T-cell (primary cell): ENCODE results near the gene GTPBP2. TPM values are rescaled to one million over a fixed set of nuclear protein-coding genes. Genes with fewer than 3 reads are reported as not detected.
A peak's percentile ranks its signal among the peaks of the same experiment; 100 is the strongest.
"Not testable (repeated sequence)": the region's sequence is repeated elsewhere in the genome, so short reads cannot be mapped to it uniquely, and the experiment has no call there.

Source experiments
- ATAC-seq, 4 experiments: fragments of 200-7000 bp in 3 of 4; fragments of 150-1000 bp in 1 of 4; cut with Tn5 transposase; replicated peaks in 1 of 4; 1 replicate in 3 of 4; 2 replicates in 1 of 4; pipeline ENCODE4 v1.10.0; 2021; ENCODE audit warnings: moderate library complexity in 3 of 4, mild to moderate bottlenecking in 2 of 4, moderate number of reproducible peaks in 1 of 4
- CTCF ChIA-PET, 2 donors: fragments of 300-600 bp; sonication (Branson Sonifier 250); formaldehyde crosslinking; loops; one replicate each; lab custom pipeline; 2022; ENCODE audit warnings: antibody characterized with exemption in 2 of 2; lab: Charles Lee
- POLR2A ChIA-PET, 2 donors: fragments of 300-600 bp; sonication (Branson Sonifier 250); formaldehyde crosslinking; loops; one replicate each; lab custom pipeline; 2022; ENCODE audit warnings: antibody characterized with exemption in 2 of 2; lab: Charles Lee
- DNase-seq, 35 experiments: peaks; one replicate each; pipeline versions ENCODE4 v3.0.0 to v3.0.0-alpha.2; 2013 to 2023
- H3K27ac ChIP-seq: one replicate; pipeline ENCODE4 v1.5.1; 2013; ENCODE audit warnings: low read length
- H3K27me3 ChIP-seq, 2 experiments: replicated peaks in 1 of 2; 1 replicate in 1 of 2; 2 replicates in 1 of 2; pipeline versions ENCODE4 v1.6.1 to v1.7.0; 2013; ENCODE audit warnings: low read length in 1 of 2, mixed read lengths in 1 of 2; ENCODE audit not compliant: control insufficient read depth in 2 of 2, insufficient read depth in 2 of 2; ENCODE audit errors: extremely low read depth in 1 of 2
- H3K36me3 ChIP-seq, 2 donors: 1 replicate in 1 of 2; 2 replicates in 1 of 2; pipeline versions ENCODE4 v1.6.1 to v1.7.0; 2013; ENCODE audit warnings: low read length in 1 of 2; ENCODE audit not compliant: control insufficient read depth in 2 of 2, insufficient read depth in 1 of 2; ENCODE audit errors: extremely low read depth in 1 of 2
- H3K4me1 ChIP-seq, 2 experiments: 1 replicate in 1 of 2; 2 replicates in 1 of 2; pipeline versions ENCODE4 v1.6.1 to v1.7.0; 2013; ENCODE audit warnings: low read length in 2 of 2, mixed read lengths in 1 of 2; ENCODE audit not compliant: insufficient read depth in 2 of 2, control insufficient read depth in 1 of 2; ENCODE audit errors: extremely low read depth in 1 of 2
- H3K4me3 ChIP-seq, 2 donors: 1 replicate in 1 of 2; 2 replicates in 1 of 2; pipeline versions ENCODE4 v1.5.1 to v1.7.0; 2013; ENCODE audit warnings: mild to moderate bottlenecking in 2 of 2, low read length in 1 of 2, moderate library complexity in 1 of 2; ENCODE audit not compliant: control insufficient read depth in 1 of 2; ENCODE audit errors: extremely low read depth in 1 of 2
- H3K9me3 ChIP-seq: 2 replicates; pipeline ENCODE4 v1.7.0; 2013
- H3K27ac Mint-ChIP-seq, 2 donors: one replicate each; pipeline ENCODE4 v1.8.0; 2020 to 2021; ENCODE audit warnings: mild to moderate bottlenecking in 2 of 2, mixed read lengths in 2 of 2
- H3K27me3 Mint-ChIP-seq, 2 donors: one replicate each; pipeline ENCODE4 v1.8.0; 2021 to 2022; ENCODE audit warnings: mixed read lengths in 2 of 2
- H3K36me3 Mint-ChIP-seq: one replicate; pipeline ENCODE4 v1.8.0; 2021; ENCODE audit warnings: mixed read lengths
- H3K4me1 Mint-ChIP-seq, 3 donors: one replicate each; pipeline ENCODE4 v1.8.0; 2020 to 2022; ENCODE audit warnings: mixed read lengths in 3 of 3, mild to moderate bottlenecking in 1 of 3
- H3K4me3 Mint-ChIP-seq, 3 donors: one replicate each; pipeline ENCODE4 v1.8.0; 2020 to 2022; ENCODE audit warnings: mild to moderate bottlenecking in 3 of 3, mixed read lengths in 3 of 3, moderate library complexity in 3 of 3
- H3K9me3 Mint-ChIP-seq, 3 donors: one replicate each; pipeline ENCODE4 v1.8.0; 2020 to 2022; ENCODE audit warnings: mixed read lengths in 3 of 3
- WGBS: methylation state at CpG from one replicate; pipeline ENCODE4 v1.1.5; 2013; ENCODE audit warnings: missing lambda C conversion rate; ENCODE audit not compliant: insufficient coverage; 5-methylcytosine and 5-hydroxymethylcytosine counted together
- total RNA-seq, 35 experiments: library from RNA in 6 of 35; stranded (reverse) in 6 of 35; fragments of 120-200 nt in 1 of 35; gene quantifications; one replicate each; pipeline versions ENCODE4 v1.2.1 to v1.2.4 and lab custom pipeline; 2013 to 2026

GTPBP2 gene
- total RNA-seq, 5 donors from 2014 or later (not counting 1 experiment from before 2014, with no cell fraction given) = 58.4 to 87.0 (median 75.2) TPM

GRCh38 chr6:43589564-43589963 is 39.5 kb downstream of the GTPBP2 start:
- Histone ChIP-seq H3K36me3 (peaks cover 15 to 42% of the 10 kb centered on the region in 2 donors), H3K4me1 (peaks cover 6 to 13% of the 10 kb centered on the region in 2 experiments)
- H3K9me3 ChIP-seq, ATAC-seq, H3K4me3 Mint-ChIP-seq, H3K27me3 ChIP-seq, H3K4me3 ChIP-seq, H3K27ac ChIP-seq, H3K27me3 Mint-ChIP-seq, CTCF ChIA-PET, POLR2A ChIA-PET, H3K9me3 Mint-ChIP-seq, DNase-seq, H3K27ac Mint-ChIP-seq: not testable (repeated sequence)
- no CpG with 5 or more reads among the region's 1 CpG for WGBS
- Mint-ChIP-seq H3K36me3 (peaks cover 41% of the 10 kb centered on the region), H3K4me1 (peaks cover 10 to 16% (median 12%) of the 10 kb centered on the region in 3 donors)

- Mint-ChIP-seq H3K9me3 (no peaks in the 10 kb centered on the region), H3K4me3 (no peak overlapping the region), H3K36me3 (peaks cover 53% of the 10 kb centered on the region), H3K27ac (peak overlapping the region in 1 of 2 donors; percentile 65), H3K27me3 (no peaks in the 10 kb centered on the region), H3K4me1 (peaks cover 23 to 30% (median 24%) of the 10 kb centered on the region in 3 donors)
- DNase-seq = no peak
- H3K9me3 ChIP-seq = no peaks in the 10 kb centered on the region
- H3K27ac ChIP-seq = no peak overlapping the region
- H3K27me3 ChIP-seq = no peaks in the 10 kb centered on the region
- CTCF ChIA-PET = interaction anchor here in 1 of 2 donors (0.6 kb wide), 1 partner anchor 859 kb away, joined by 3 read pairs; no protein-coding TSS in a partner anchor
- H3K4me1 ChIP-seq = peaks cover 10 to 19% of the 10 kb centered on the region in 2 experiments
- ATAC-seq = no peak
- no peak overlapping the region for H3K4me3 ChIP-seq
- POLR2A ChIA-PET = no interaction called here
- peaks cover 15 to 48% of the 10 kb centered on the region in 2 donors for H3K36me3 ChIP-seq
- WGBS = 97% methylated on average over 4 of the region's 5 CpGs
These were observed 40.9 kb downstream of the GTPBP2 start for GRCh38 chr6:43588194-43588593.

- ATAC-seq (peak; percentile 61 to 94 (median 86)), DNase-seq (peak in 11 of 35 experiments; percentile 4 to 20 (median 11))
- 0% methylated on average over 1 of the region's 7 CpGs for WGBS
- Mint-ChIP-seq H3K4me3 (peak overlapping the region in 2 of 3 donors; percentile 11 to 53), H3K4me1 (peaks cover 24 to 34% (median 27%) of the 10 kb centered on the region in 3 donors), H3K36me3 (peaks cover 49% of the 10 kb centered on the region), H3K9me3 (no peaks in the 10 kb centered on the region), H3K27me3 (no peaks in the 10 kb centered on the region), H3K27ac (peak overlapping the region; percentile 94)
- no peak overlapping the region for H3K4me3 ChIP-seq
- POLR2A ChIA-PET = no interaction called here
- H3K9me3 ChIP-seq = no peaks in the 10 kb centered on the region
- peaks cover 10 to 19% of the 10 kb centered on the region in 2 experiments for H3K4me1 ChIP-seq
- H3K27me3 ChIP-seq = no peaks in the 10 kb centered on the region
- CTCF ChIA-PET = interaction anchor here (0.7 to 1.2 kb wide), 2 partner anchors 24 to 79 kb away, joined by 3 read pairs; no protein-coding TSS in a partner anchor
- peaks cover 10 to 44% of the 10 kb centered on the region in 2 donors for H3K36me3 ChIP-seq
- peak overlapping the region; percentile 56 for H3K27ac ChIP-seq
These were observed 44.0 kb downstream of the GTPBP2 start for GRCh38 chr6:43584892-43585570.

GRCh38 chr6:43582911-43583310 is 46.2 kb downstream of the GTPBP2 start:
- H3K27me3 Mint-ChIP-seq = no peaks in the 10 kb centered on the region
- Histone ChIP-seq H3K4me3 (no peak overlapping the region), H3K36me3 (peaks cover 10 to 30% of the 10 kb centered on the region in 2 donors), H3K9me3 (no peaks in the 10 kb centered on the region), H3K27ac (no peak overlapping the region), H3K4me1 (peaks cover 13 to 24% of the 10 kb centered on the region in 2 experiments), H3K27me3 (no peaks in the 10 kb centered on the region)
- WGBS = no CpG with 5 or more reads among the region's 5 CpGs
- ATAC-seq (no peak), DNase-seq (no peak)
- H3K27ac Mint-ChIP-seq = peak overlapping the region; percentile 73 to 94
- ChIA-PET POLR2A (interaction anchor here in 1 of 2 donors (0.5 kb wide), 1 partner anchor 15 kb away, joined by 4 read pairs; no protein-coding TSS in a partner anchor), CTCF (interaction anchor here in 1 of 2 donors (0.5 kb wide), 1 partner anchor 1755 kb away, joined by 4 read pairs; no protein-coding TSS in a partner anchor)
- H3K4me3 Mint-ChIP-seq = no peak overlapping the region
- no peaks in the 10 kb centered on the region for H3K9me3 Mint-ChIP-seq
- peaks cover 45% of the 10 kb centered on the region for H3K36me3 Mint-ChIP-seq
- peaks cover 38 to 50% (median 39%) of the 10 kb centered on the region in 3 donors for H3K4me1 Mint-ChIP-seq

GRCh38 chr6:43579171-43579570 is 49.9 kb downstream of the GTPBP2 start:
- Histone ChIP-seq H3K4me1 (peaks cover 9 to 25% of the 10 kb centered on the region in 2 experiments), H3K36me3 (peaks cover 0 to 20% of the 10 kb centered on the region in 2 donors), H3K9me3 (no peaks in the 10 kb centered on the region), H3K27me3 (no peaks in the 10 kb centered on the region), H3K4me3 (no peak overlapping the region), H3K27ac (no peak overlapping the region)
- ChIA-PET POLR2A (no interaction called here), CTCF (no interaction called here)
- DNase-seq (no peak), ATAC-seq (no peak)
- H3K36me3 Mint-ChIP-seq = peaks cover 25% of the 10 kb centered on the region
- H3K4me1 Mint-ChIP-seq = peaks cover 42 to 54% (median 47%) of the 10 kb centered on the region in 3 donors
- peak overlapping the region in 1 of 3 donors; percentile 14 for H3K4me3 Mint-ChIP-seq
- no peaks in the 10 kb centered on the region for H3K9me3 Mint-ChIP-seq
- peak overlapping the region; percentile 25 to 28 for H3K27ac Mint-ChIP-seq
- no CpG with 5 or more reads among the region's 2 CpGs for WGBS
- no peaks in the 10 kb centered on the region for H3K27me3 Mint-ChIP-seq

GRCh38 chr6:43578748-43579147 is 50.3 kb downstream of the GTPBP2 start:
- ChIA-PET POLR2A (no interaction called here), CTCF (no interaction called here)
- Histone ChIP-seq H3K36me3 (peaks cover 0 to 17% of the 10 kb centered on the region in 2 donors), H3K27ac (no peak overlapping the region), H3K4me3 (no peak overlapping the region), H3K9me3 (no peaks in the 10 kb centered on the region), H3K27me3 (no peaks in the 10 kb centered on the region), H3K4me1 (peaks cover 9 to 23% of the 10 kb centered on the region in 2 experiments)
- DNase-seq (no peak), ATAC-seq (no peak)
- Mint-ChIP-seq H3K9me3 (no peaks in the 10 kb centered on the region), H3K27ac (peak overlapping the region in 1 of 2 donors; percentile 25), H3K4me3 (peak overlapping the region in 1 of 3 donors; percentile 14), H3K36me3 (peaks cover 20% of the 10 kb centered on the region), H3K4me1 (peaks cover 38 to 49% (median 43%) of the 10 kb centered on the region in 3 donors), H3K27me3 (no peaks in the 10 kb centered on the region)
- WGBS = no CpG with 5 or more reads among the region's 3 CpGs
